A673 (cell line): ENCODE results near the gene IL10RA. TPM values are rescaled to one million over a fixed set of nuclear protein-coding genes. Genes with fewer than 3 reads are reported as not detected.
"Not testable (repeated sequence)": the region's sequence is repeated elsewhere in the genome, so short reads cannot be mapped to it uniquely, and the experiment has no call there.

Source experiments
- BruUV-seq: library from RNA; stranded (reverse); fragments of 400-500 nt; replicated peaks from 2 replicates; lab custom pipeline; 2021; lab: Mats Ljungman, UMichigan
- CTCF ChIA-PET: fragments of 300-600 bp; sonication (Branson Sonifier 250); formaldehyde crosslinking; loops from one replicate; lab custom pipeline; 2022; ENCODE audit warnings: antibody characterized with exemption; lab: Charles Lee
- POLR2A ChIA-PET: fragments of 300-600 bp; sonication (Branson Sonifier 250); formaldehyde crosslinking; loops from one replicate; lab custom pipeline; 2022; ENCODE audit warnings: antibody characterized with exemption; ENCODE audit not compliant: low non-redundant PET; lab: Charles Lee
- DNase-seq: peaks from one replicate; pipeline ENCODE4 v3.0.0-alpha.2; 2015; ENCODE audit warnings: low spot score
- H3K27ac ChIP-seq: fragments of 200-600 bp; sonication (generic); 2 replicates; pipeline ENCODE4 v1.5.1; 2016; ENCODE audit warnings: mixed run types, low read depth, mild to moderate bottlenecking, mixed read lengths, antibody characterized with exemption, low read length; ENCODE audit not compliant: poor library complexity, severe bottlenecking
- H3K27me3 ChIP-seq: fragments of 200-600 bp; sonication (generic); replicated peaks from 2 replicates; pipeline ENCODE4 v1.6.1; 2017; ENCODE audit warnings: mixed run types, low read depth, mild to moderate bottlenecking, mixed read lengths, antibody characterized with exemption, low read length; ENCODE audit not compliant: insufficient read depth, poor library complexity
- H3K36me3 ChIP-seq: fragments of 200-600 bp; sonication (generic); 2 replicates; pipeline ENCODE4 v1.6.1; 2016; ENCODE audit warnings: mixed run types, mild to moderate bottlenecking, mixed read lengths, antibody characterized with exemption, low read length; ENCODE audit not compliant: insufficient read depth, poor library complexity, severe bottlenecking
- H3K4me1 ChIP-seq: fragments of 200-600 bp; sonication (generic); 2 replicates; pipeline ENCODE4 v1.6.1; 2017; ENCODE audit warnings: mixed run types, mild to moderate bottlenecking, mixed read lengths, antibody characterized with exemption, low read length; ENCODE audit not compliant: insufficient read depth, poor library complexity, severe bottlenecking
- H3K4me3 ChIP-seq: fragments of 200-600 bp; sonication (generic); 2 replicates; pipeline ENCODE4 v1.5.1; 2016; ENCODE audit warnings: low read depth, mixed run types, mild to moderate bottlenecking, mixed read lengths, low read length; ENCODE audit not compliant: poor library complexity, severe bottlenecking
- H3K9me3 ChIP-seq: fragments of 200-600 bp; sonication (generic); 2 replicates; pipeline ENCODE4 v1.6.1; 2016; ENCODE audit warnings: mixed run types, low read depth, mild to moderate bottlenecking, mixed read lengths, antibody characterized with exemption, low read length; ENCODE audit not compliant: poor library complexity, severe bottlenecking
- EZH2 ChIP-seq: fragments of 200-600 bp; sonication (generic); IDR thresholded peaks from 2 replicates; pipeline ENCODE4 v1.6.1; 2017; ENCODE audit warnings: borderline replicate concordance, low read depth, mild to moderate bottlenecking, mixed read lengths, antibody characterized with exemption, low read length; ENCODE audit not compliant: poor library complexity, severe bottlenecking
- intact Hi-C: fragments of 100-400 bp; cut with micrococcal nuclease; formaldehyde crosslinking; loops from one replicate; pipeline ENCODE4 v1.10.0; 2022; ENCODE audit not compliant: unreplicated experiment
- total RNA-seq: library from RNA; stranded (reverse); gene quantifications from 2 replicates; pipeline ENCODE4 v1.2.3, GENCODE V29; 2021
- TF ChIP-seq, protein P1 (sequence below): fragments of 300-800, 200-600 bp; sonication (generic); conservative IDR thresholded peaks from 2 replicates; pipeline ENCODE4 v1.5.1; 2017; ENCODE audit warnings: low read depth, mild to moderate bottlenecking, antibody characterized with exemption, low read length, moderate library complexity, mixed read lengths

IL10RA gene
- total RNA-seq, 1 experiment from 2014 or later, result not detected

DNA sequence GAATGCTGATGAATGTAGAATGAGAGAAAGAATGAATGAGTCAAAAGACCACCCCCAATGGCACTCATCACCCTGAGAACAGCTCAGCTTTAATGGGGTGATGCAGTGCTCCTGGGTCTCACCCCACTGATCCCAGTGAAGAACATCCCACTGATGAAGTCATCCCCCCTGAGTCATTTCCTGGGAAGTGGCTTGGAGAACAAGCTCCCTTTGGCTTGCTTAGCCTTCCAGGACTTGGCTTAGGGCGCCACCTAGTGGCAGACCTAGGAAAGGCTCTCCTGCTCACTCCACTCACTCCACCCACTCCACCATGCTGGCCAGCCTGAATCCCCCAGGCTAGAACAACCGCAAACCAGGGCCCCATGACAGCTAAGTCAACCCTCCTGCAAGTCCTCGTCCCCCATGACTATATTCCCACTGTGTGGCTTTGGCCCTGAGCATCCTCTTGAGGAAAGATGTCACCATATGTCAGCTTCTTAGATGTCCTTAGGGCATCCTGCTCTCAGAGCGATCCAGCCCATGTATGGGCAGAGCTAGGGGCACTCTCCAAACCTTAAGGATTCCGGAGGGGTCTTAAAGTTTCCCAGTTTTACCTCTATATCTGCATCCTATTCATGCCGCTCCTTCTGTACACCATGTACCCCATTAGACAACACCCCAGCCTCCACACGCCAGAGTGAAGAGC lies 39.2 kb upstream of the IL10RA start:
- BruUV-seq, result no TSS peak
- TF ChIP-seq, protein P1, sequence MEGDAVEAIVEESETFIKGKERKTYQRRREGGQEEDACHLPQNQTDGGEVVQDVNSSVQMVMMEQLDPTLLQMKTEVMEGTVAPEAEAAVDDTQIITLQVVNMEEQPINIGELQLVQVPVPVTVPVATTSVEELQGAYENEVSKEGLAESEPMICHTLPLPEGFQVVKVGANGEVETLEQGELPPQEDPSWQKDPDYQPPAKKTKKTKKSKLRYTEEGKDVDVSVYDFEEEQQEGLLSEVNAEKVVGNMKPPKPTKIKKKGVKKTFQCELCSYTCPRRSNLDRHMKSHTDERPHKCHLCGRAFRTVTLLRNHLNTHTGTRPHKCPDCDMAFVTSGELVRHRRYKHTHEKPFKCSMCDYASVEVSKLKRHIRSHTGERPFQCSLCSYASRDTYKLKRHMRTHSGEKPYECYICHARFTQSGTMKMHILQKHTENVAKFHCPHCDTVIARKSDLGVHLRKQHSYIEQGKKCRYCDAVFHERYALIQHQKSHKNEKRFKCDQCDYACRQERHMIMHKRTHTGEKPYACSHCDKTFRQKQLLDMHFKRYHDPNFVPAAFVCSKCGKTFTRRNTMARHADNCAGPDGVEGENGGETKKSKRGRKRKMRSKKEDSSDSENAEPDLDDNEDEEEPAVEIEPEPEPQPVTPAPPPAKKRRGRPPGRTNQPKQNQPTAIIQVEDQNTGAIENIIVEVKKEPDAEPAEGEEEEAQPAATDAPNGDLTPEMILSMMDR, result peak; percentile 97
- no peak for TF ChIP-seq EZH2
- no peaks in the 10 kb centered on the region for H3K4me1 ChIP-seq
- H3K9me3 ChIP-seq, result no peaks in the 10 kb centered on the region
- CTCF ChIA-PET, result interaction anchor here (0.5 to 1.7 kb wide), 26 partner anchors 9 to 1391 kb away, joined by 3 to 69 read pairs (median 6); partner anchors contain the start of genes FXYD2 and FXYD6
- H3K36me3 ChIP-seq, result no peaks in the 10 kb centered on the region
- peak; percentile 95 for DNase-seq
- POLR2A ChIA-PET, result interaction anchor here (0.6 to 0.7 kb wide), 2 partner anchors 8 to 140 kb away, joined by 3 read pairs; no protein-coding TSS in a partner anchor
- no peak overlapping the region for H3K4me3 ChIP-seq
- H3K27ac ChIP-seq, result no peak overlapping the region
- intact Hi-C loops, result loop anchor here (1.0 to 2.0 kb wide), 3 partner anchors 103 to 125 kb away; no protein-coding TSS in a partner anchor
- peaks cover 6% of the 10 kb centered on the region for H3K27me3 ChIP-seq

DNA sequence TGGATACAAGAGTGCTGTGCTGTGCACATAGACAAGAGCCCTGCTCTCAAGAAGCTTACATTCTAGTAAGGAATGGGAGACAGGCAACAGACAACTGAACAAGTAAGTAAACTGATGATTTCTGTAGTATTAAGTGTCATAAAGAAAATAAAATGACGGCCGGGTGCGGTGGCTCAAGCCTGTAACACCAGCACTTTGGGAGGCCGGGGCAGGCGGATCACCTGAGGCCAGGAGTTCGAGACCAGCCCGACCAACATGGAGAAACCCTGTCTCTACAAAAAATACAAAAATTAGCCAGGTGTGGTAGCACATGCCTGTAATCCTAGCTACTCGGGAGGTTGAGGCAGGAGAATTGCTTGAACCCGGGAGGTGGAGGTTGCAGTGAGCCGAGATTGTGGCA lies 38.4 kb upstream of the IL10RA start:
- POLR2A ChIA-PET, H3K4me1 ChIP-seq, H3K9me3 ChIP-seq, BruUV-seq, H3K36me3 ChIP-seq, H3K4me3 ChIP-seq, H3K27ac ChIP-seq, H3K27me3 ChIP-seq, DNase-seq: not testable (repeated sequence)
- CTCF ChIA-PET, result interaction anchor here (1.3 to 1.7 kb wide), 7 partner anchors 10 to 521 kb away, joined by 4 to 69 read pairs (median 16); partner anchors contain the start of gene FXYD2
- intact Hi-C loops, result loop anchor here (1.0 to 2.0 kb wide), 3 partner anchors 103 to 125 kb away; no protein-coding TSS in a partner anchor

DNA sequence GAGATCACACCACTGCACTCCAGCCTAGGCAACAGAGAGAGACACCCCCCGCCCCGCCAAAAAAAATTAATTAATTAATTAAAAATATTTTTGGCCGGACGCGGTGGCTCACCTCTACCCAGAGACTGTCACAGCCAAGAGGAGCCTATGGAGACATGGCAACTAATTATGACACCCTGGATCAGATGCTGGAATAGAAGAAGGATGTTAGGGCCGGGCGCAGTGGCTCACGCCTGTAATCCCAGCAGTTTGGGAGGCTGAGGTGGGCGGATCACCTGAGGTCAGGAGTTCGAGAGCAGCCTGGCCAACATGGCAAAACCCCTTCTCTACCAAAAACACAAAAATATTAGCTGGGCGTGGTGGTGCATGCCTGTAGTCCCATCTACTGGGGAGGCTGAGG lies 37.7 kb upstream of the IL10RA start:
- POLR2A ChIA-PET, H3K27me3 ChIP-seq, intact Hi-C loops, H3K27ac ChIP-seq, CTCF ChIA-PET, H3K4me3 ChIP-seq, BruUV-seq, H3K9me3 ChIP-seq, H3K36me3 ChIP-seq, DNase-seq, H3K4me1 ChIP-seq: not testable (repeated sequence)

DNA sequence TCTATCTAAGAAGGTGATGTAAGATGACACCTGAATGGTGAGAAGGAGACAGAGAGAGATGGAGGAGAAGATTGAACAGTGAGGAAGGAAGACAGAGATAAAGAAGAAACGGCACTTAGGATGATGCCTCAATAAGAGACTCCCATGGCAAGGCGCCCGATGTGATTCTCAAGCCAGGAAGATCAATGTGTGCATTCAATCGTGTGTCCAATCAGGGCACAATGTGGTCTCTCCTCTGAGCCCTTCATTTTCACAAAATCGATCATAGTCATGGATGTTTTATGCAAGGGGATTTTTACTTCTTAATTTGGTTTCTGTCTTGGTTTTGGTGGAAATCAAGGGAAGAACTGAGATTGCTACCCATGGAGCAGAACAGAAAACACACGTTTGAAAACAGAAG lies 37.1 kb upstream of the IL10RA start:
- H3K9me3 ChIP-seq, result no peaks in the 10 kb centered on the region
- no peak for DNase-seq
- H3K4me1 ChIP-seq, result no peaks in the 10 kb centered on the region
- no peak overlapping the region for H3K4me3 ChIP-seq
- intact Hi-C loops, result no loop called here
- ChIA-PET CTCF (no interaction called here), POLR2A (no interaction called here)
- no peaks in the 10 kb centered on the region for H3K36me3 ChIP-seq
- no TSS peak for BruUV-seq
- no peaks in the 10 kb centered on the region for H3K27me3 ChIP-seq
- no peak overlapping the region for H3K27ac ChIP-seq
- TF ChIP-seq, protein P1, result no peak
- TF ChIP-seq EZH2, result no peak
